B cell (primary cell): ENCODE measurements around the gene NPEPPS.

Experiments
- EZH2 ChIP-seq: IDR thresholded peaks from 2 replicates; pipeline ENCODE4 v1.6.1; 2012; ENCODE audit warnings: borderline replicate concordance, low read depth, mild to moderate bottlenecking, moderate library complexity, low read length; ENCODE audit not compliant: insufficient read depth, poor library complexity, severe bottlenecking
- TF ChIP-seq, protein P1 (sequence below): fragments of 200-600 bp; IDR thresholded peaks from one replicate; pipeline ENCODE4 v1.8.0; 2022; ENCODE audit warnings: antibody characterized with exemption, mild to moderate bottlenecking

- TF ChIP-seq, protein P1, sequence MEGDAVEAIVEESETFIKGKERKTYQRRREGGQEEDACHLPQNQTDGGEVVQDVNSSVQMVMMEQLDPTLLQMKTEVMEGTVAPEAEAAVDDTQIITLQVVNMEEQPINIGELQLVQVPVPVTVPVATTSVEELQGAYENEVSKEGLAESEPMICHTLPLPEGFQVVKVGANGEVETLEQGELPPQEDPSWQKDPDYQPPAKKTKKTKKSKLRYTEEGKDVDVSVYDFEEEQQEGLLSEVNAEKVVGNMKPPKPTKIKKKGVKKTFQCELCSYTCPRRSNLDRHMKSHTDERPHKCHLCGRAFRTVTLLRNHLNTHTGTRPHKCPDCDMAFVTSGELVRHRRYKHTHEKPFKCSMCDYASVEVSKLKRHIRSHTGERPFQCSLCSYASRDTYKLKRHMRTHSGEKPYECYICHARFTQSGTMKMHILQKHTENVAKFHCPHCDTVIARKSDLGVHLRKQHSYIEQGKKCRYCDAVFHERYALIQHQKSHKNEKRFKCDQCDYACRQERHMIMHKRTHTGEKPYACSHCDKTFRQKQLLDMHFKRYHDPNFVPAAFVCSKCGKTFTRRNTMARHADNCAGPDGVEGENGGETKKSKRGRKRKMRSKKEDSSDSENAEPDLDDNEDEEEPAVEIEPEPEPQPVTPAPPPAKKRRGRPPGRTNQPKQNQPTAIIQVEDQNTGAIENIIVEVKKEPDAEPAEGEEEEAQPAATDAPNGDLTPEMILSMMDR: no peak
- TF ChIP-seq EZH2: no peak
Observed at GRCh38 chr17:47622180-47622549, 91.3 kb downstream of the NPEPPS start.
